GM21529 (cell line): Measurements from ENCODE around the gene TYSND1.
"Not testable (repeated sequence)": the region's sequence is repeated elsewhere in the genome, so short reads cannot be mapped to it uniquely, and the experiment has no call there.

Experiments used
- ATAC-seq: cut with Tn5 transposase; IDR thresholded peaks from one replicate; pipeline ENCODE4 v1.9.1; 2021; ENCODE audit not compliant: unreplicated experiment

TYSND1 gene

DNA sequence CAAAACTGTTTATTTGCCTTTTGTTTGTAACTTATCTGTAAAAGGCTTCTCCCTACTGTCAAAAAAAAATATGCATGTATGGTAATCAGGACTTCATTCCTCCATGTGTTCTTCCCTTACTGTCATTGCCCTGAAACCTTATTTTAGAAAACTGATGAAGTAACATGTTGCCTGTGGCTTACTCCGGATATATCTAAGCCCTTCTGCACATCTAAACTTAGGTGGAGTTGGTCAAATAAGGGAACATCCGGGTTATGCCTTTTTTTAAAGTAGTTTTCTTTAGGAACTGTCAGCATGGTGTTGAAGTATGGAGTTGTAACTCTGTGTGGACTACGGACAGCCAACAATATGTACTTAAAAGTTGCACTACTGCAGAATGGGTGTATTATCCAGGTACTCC lies 17.7 kb upstream of the TYSND1 start:
- ATAC-seq, result no peak

- ATAC-seq, result no peak
Observed at GRCh38 chr10:70163448-70163847, 16.9 kb upstream of the TYSND1 start.

DNA sequence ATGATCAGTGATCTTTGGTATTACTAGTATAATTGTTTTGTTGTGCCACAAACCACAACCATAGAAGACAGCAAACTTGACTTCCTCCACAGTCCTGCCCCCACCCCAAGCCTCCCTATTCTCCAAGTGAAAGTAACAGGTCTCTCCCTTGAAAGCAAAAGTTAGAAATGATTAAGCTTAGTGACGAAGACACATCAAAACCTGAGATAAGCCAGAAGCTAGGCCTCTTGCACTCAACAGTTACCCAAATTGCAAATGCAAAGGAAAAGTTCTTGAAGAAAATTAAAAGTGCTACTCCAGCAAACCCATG lies 16.3 kb upstream of the TYSND1 start:
- ATAC-seq, result peak; percentile 84

- no peak for ATAC-seq
Observed at GRCh38 chr10:70162151-70162891, 15.8 kb upstream of the TYSND1 start.

DNA sequence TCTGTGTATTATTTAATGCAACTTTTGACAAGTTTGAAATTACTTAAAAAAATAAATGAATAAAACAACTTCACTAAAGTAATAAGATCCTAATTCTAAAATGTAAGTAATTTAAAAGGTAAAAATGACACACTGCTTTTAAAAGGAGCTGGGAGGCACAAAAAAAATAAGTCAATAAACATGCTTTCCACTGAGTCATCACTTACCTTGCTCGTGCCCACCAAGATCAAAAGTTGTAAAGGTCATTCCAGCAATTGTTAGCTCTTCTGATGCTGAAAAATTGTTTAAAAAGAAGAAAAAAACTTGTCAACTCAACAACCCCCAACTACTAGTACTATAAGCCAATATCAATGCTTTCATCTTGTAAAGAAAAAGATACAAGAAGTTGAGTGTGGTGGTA lies 14.3 kb upstream of the TYSND1 start:
- ATAC-seq, result no peak

GRCh38 chr10:70159366-70159765 lies 12.9 kb upstream of the TYSND1 start:
- not testable (repeated sequence) for ATAC-seq

- ATAC-seq, result no peak
Observed at GRCh38 chr10:70158113-70158512, 11.6 kb upstream of the TYSND1 start.

DNA sequence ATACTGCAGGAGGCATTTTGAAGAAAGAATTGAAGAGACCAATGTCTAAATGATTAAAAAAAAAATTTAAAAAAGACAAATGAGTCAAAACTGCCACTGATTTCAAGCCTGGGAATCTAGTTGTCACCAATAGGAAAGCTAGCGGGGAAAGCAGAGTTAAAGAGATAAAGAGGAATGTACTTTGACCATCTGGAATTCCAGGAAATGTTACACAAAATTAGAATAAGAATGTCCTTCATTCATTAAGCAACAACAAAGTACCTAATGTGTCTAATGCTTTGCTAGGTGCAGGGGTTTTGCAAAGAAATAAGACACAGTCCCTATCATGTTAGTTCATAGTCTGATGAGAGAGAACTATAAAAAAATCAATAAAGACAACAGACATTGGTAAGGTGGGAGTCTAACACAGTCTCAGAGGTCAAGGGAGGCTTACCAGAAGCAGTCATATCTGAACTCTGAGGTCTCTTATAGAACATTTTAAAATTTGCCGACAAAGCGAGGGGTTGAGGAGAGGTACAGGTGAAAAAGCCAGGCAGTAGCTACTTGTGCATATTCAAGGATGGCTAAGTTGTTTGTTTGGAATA lies 8.8 kb upstream of the TYSND1 start:
- ATAC-seq, result no peak

GRCh38 chr10:70148516-70148915 lies 2.0 kb upstream of the TYSND1 start:
- ATAC-seq, result no peak

GRCh38 chr10:70147259-70147625 lies 742 bp upstream of the TYSND1 start:
- ATAC-seq, result no peak

DNA sequence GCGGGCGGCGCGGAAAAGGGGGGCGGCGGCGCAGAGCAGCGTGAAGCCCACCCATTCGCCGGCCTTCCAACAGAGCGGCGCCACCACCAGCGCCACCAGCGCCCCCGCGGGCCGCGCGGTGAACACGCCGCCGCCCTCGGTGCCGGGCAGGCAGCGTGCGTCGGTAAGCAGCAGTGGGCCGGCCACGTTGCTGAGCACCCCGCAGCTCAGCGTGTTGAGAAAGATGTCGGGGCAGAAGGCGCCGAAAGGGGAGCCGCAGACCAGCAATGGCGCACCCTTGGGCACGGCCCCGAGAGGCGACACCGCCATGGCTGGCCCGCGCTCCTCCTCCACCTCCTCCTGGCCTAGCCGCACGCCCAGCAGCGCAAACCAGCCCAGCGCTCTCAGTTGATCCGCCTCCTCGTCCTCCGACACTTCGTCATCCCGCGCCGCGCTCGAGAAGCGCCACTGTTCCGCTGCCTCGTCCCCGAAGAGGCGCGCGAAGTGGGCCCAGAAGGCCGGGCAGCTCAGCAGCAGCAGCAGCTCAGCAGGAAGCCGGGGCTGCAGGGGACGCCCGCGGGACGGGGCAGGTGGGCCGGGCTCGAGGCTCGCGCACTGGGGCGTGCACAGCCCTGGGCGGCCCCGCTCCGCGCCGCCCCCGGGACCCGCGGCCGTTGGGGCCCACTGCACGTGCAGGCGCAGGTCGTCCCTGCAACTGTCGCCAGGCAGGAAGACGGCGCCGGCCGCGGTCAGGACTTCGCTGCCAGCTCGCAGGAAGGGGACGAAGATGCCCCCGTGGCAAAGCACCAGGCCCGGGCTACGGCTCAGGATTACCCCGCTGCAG lies 623 bp downstream of the TYSND1 start:
- peak; percentile 47 for ATAC-seq

GRCh38 chr10:70145166-70145665 lies 1.3 kb downstream of the TYSND1 start:
- peak; percentile 5 for ATAC-seq

DNA sequence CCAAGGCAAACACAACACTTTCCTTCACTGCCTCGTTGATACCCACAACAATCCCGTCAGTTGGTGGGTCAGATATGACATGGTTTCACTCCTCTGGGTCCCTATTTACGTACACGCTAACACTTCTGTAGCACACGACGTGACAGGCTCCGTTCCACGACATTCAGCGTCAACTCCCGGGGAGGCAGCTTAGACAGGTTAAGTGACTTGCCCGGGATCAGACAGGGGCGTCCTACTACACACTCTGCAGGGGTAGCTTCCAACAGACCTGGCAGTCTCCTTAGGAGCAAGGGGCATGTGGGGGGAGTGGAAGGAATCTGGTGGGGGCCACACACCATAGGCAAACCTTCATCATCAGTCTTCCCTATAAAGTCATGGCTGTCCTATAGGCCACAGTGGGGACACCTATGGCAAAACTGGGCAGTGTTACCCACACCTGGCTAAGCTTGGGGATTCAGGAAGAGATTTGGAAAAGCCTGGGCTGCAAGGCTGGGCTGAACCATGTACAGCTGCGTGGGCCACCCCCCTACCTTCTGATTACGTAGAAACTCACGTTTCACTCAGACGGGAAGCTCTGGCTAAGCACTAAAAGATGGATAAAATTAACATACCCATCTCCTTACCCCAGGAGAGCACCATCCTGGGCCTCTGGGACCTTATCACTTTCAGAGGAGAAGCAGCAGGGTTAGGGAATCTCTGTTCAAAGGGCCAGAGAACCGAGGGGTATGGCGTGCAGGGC lies 2.0 kb downstream of the TYSND1 start:
- ATAC-seq, result no peak

GRCh38 chr10:70142555-70142954 lies 3.9 kb downstream of the TYSND1 start:
- no peak for ATAC-seq

DNA sequence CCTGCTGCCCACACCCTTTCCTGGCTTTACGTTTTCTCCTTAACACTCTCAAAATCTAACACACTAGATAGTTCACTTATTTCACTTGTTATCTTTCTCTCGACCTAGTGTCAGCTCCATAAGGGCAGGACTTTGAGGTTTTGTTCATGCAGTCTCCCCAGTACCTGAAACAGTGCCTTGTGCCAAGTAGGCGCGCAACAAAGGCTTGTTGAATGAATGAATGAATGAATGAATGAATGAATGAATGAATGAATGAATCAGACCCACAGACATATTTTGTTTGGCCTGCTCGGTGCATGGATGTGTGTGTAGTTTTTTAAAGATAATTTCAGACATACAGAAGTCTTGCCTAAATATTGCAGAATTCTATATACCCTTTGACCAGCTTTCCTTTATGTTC lies 6.2 kb downstream of the TYSND1 start:
- no peak for ATAC-seq

GRCh38 chr10:70139997-70140250 lies 6.6 kb downstream of the TYSND1 start:
- no peak for ATAC-seq

GRCh38 chr10:70139151-70139996 lies 7.1 kb downstream of the TYSND1 start:
- ATAC-seq, result no peak

DNA sequence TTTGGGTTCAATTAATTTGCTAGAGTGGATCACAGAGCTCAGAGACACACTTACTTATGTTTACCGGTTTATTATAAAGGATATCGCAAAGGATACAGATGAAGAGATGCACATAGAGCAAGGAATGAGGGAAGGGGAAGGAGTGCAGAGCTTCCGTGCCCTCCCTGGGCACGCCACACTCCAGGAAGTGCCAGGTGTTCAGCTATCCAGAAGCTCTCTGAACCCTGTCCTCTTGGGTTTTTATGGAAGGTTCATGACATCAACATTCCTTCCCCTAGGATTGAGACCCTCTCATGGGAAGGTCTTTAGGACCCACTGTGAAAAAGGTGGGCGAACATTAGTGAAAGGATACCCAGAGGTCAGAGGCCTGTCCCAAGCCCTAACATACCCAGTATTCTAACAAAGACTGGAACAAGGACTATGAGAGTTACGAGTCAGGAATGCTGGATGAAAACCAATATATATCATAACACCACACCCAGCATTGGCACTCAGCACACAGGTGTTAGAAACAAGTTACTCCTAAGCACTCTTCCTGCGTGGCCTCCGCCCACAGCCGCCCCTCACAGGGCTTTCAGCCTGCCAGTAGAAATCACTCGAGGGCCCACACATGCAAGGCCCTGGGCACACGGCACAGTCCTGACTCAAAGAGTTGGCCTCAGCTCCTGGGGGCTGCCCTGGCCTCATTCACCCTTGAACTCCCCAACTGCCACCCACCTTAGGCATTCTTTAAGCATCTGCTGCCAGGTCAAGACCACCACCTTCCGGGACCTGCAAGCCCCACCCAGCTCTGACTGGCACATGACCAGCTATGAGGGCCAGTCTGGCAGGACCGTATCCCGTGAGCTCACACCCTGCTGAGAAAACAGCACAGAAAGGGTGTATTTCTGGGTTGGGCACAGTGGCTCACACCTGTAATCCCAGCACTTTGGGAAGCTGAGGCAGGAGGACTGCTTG lies 8.3 kb downstream of the TYSND1 start:
- no peak for ATAC-seq

GRCh38 chr10:70137135-70137534 lies 9.4 kb downstream of the TYSND1 start:
- no peak for ATAC-seq

DNA sequence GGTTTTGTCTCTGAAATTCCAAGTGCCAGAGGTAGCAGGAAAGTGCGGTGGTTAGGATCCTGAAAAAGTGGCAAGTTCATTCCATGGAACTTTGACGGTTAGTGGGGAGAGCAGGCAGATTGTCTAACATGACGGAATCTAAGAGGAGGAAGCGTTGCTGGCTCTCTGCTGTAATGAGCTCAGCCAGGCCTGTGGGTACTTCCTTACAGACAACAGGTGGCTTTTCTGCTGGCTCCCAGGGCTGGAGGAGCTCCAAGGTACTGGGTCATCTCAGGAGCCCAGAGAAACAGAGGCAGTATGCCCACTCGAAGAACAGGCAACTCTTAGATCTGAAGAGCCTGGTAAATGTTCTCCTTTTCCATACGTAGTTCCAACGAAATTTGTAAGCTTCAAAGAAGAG lies 10.8 kb downstream of the TYSND1 start:
- no peak for ATAC-seq
